MCF 10A (cell line): Measurements from ENCODE around the gene ERICH3. TPM values are rescaled to one million over a fixed set of nuclear protein-coding genes. Genes with fewer than 3 reads are reported as not detected.

Source experiments
- Bru-seq: library from RNA; stranded (reverse); fragments of 400-500 nt; gene quantifications from one replicate; lab custom pipeline; 2021; lab: Mats Ljungman, UMichigan
- BruChase-seq, 2 experiments: library from RNA; stranded (reverse); fragments of 400-500 nt; gene quantifications; one replicate each; lab custom pipeline; 2021; lab: Mats Ljungman, UMichigan
- BruUV-seq: library from RNA; stranded (reverse); fragments of 400-500 nt; replicated peaks from 2 replicates; lab custom pipeline; 2021; lab: Mats Ljungman, UMichigan
- CTCF ChIA-PET: fragments of 300-600 bp; sonication (Branson Sonifier 250); formaldehyde crosslinking; extraction: SDS; loops from one replicate; lab custom pipeline; 2021; ENCODE audit warnings: antibody characterized with exemption, inconsistent platforms; lab: Yijun Ruan, JAX
- POLR2A ChIA-PET: fragments of 300-600, 350-650 bp; sonication (Branson Sonifier 250); formaldehyde crosslinking; extraction: SDS; loops from one replicate; lab custom pipeline; 2020; ENCODE audit warnings: antibody characterized with exemption, inconsistent platforms; lab: Yijun Ruan, JAX
- DNase-seq: peaks from one replicate; pipeline ENCODE4 v3.0.0-alpha.2; 2018; ENCODE audit not compliant: unreplicated experiment
- H3K27ac Mint-ChIP-seq: one replicate; pipeline ENCODE4 v1.8.0; 2022; ENCODE audit warnings: mild to moderate bottlenecking, low read depth, mixed read lengths; ENCODE audit not compliant: unreplicated experiment
- H3K27me3 Mint-ChIP-seq: one replicate; pipeline ENCODE4 v1.8.0; 2022; ENCODE audit warnings: mixed read lengths; ENCODE audit not compliant: insufficient read depth, unreplicated experiment
- H3K36me3 Mint-ChIP-seq: one replicate; pipeline ENCODE4 v1.8.0; 2022; ENCODE audit warnings: mild to moderate bottlenecking, moderate library complexity, mixed read lengths; ENCODE audit not compliant: insufficient read depth, unreplicated experiment
- H3K4me1 Mint-ChIP-seq: one replicate; pipeline ENCODE4 v1.8.0; 2022; ENCODE audit warnings: mixed read lengths; ENCODE audit not compliant: insufficient read depth, unreplicated experiment
- H3K4me3 Mint-ChIP-seq: one replicate; pipeline ENCODE4 v1.8.0; 2022; ENCODE audit warnings: mild to moderate bottlenecking, moderate library complexity, mixed read lengths; ENCODE audit not compliant: unreplicated experiment
- H3K9me3 Mint-ChIP-seq: one replicate; pipeline ENCODE4 v1.8.0; 2022; ENCODE audit warnings: mixed read lengths; ENCODE audit not compliant: unreplicated experiment
- CTCF ChIP-seq: fragments of 200-600 bp; IDR thresholded peaks from one replicate; pipeline ENCODE4 v1.8.0; 2022; ENCODE audit warnings: antibody characterized with exemption, mild to moderate bottlenecking; ENCODE audit not compliant: unreplicated experiment
- intact Hi-C: fragments of 100-400 bp; cut with micrococcal nuclease; formaldehyde crosslinking; loops from 2 replicates; pipeline ENCODE4 v1.14.1; 2022
- long read RNA-seq: library from polyadenylated mRNA; stranded (forward); transcript quantifications from one replicate; pipeline ENCODE4 v2.0.0, GENCODE V29; 2022
- total RNA-seq: library from RNA; stranded (reverse); gene quantifications from 2 replicates; pipeline ENCODE4 v1.2.3, GENCODE V29; 2022

The ERICH3 gene
- total RNA-seq (not detected in 2 replicates), Bru-seq, nascent RNA (not detected), BruChase-seq, experiment 1, labeled RNA remaining after a 6-hour chase (percentile 1 among the genes with signal in this experiment), BruChase-seq, experiment 2, labeled RNA remaining after a 2-hour chase (not detected)
- long read RNA-seq: 0 reads

GRCh38 chr1:74673351-74674111, at the start of gene ERICH3:
Gene ERICH3, minus strand, starts transcription at chr1:74673792. Its CDS starts 273 bp downstream, at chr1:74673519.
- CTCF ChIA-PET: interaction anchor here (0.8 to 1.0 kb wide), 3 partner anchors 16 to 60 kb away, joined by 3 to 6 read pairs (median 3); no protein-coding TSS in a partner anchor
- TF ChIP-seq CTCF: no peak
- DNase-seq: no peak
- peaks cover 9% of the 10 kb centered on the region for H3K9me3 Mint-ChIP-seq
- intact Hi-C loops: no loop called here
- H3K4me1 Mint-ChIP-seq: no peaks in the 10 kb centered on the region
- H3K36me3 Mint-ChIP-seq: no peaks in the 10 kb centered on the region
- BruUV-seq: no TSS peak
- no peaks in the 10 kb centered on the region for H3K27me3 Mint-ChIP-seq
- POLR2A ChIA-PET: no interaction called here
- no peak within 1 kb of the TSS for H3K27ac Mint-ChIP-seq
- no peak within 1 kb of the TSS for H3K4me3 Mint-ChIP-seq

GRCh38 chr1:74717626-74718025, 44.0 kb upstream of the ERICH3 start:
- ChIA-PET POLR2A (no interaction called here), CTCF (no interaction called here)
- H3K27ac Mint-ChIP-seq: no peak overlapping the region
- H3K27me3 Mint-ChIP-seq: no peaks in the 10 kb centered on the region
- no TSS peak for BruUV-seq
- no peaks in the 10 kb centered on the region for H3K4me1 Mint-ChIP-seq
- no peak for TF ChIP-seq CTCF
- no peak for DNase-seq
- no peak overlapping the region for H3K4me3 Mint-ChIP-seq
- no peaks in the 10 kb centered on the region for H3K36me3 Mint-ChIP-seq
- intact Hi-C loops: no loop called here
- no peaks in the 10 kb centered on the region for H3K9me3 Mint-ChIP-seq

- CTCF ChIA-PET: interaction anchor here (0.5 kb wide), 1 partner anchor 27 kb away, joined by 8 read pairs; no protein-coding TSS in a partner anchor
- Mint-ChIP-seq H3K4me3 (no peak overlapping the region), H3K9me3 (no peaks in the 10 kb centered on the region)
Measured at GRCh38 chr1:74716822-74717221, 43.2 kb upstream of the ERICH3 start.

More at GRCh38 chr1:74716822-74717221, 43.2 kb upstream of the ERICH3 start:
- no peak overlapping the region for H3K27ac Mint-ChIP-seq
- H3K36me3 Mint-ChIP-seq: no peaks in the 10 kb centered on the region
- no peak for DNase-seq
- TF ChIP-seq CTCF: no peak
- no TSS peak for BruUV-seq
- POLR2A ChIA-PET: no interaction called here
- no peaks in the 10 kb centered on the region for H3K4me1 Mint-ChIP-seq
- H3K27me3 Mint-ChIP-seq: no peaks in the 10 kb centered on the region
- intact Hi-C loops: no loop called here
